Activated CD4-positive, alpha-beta T cell treated with anti-CD3 and anti-CD28 coated beads, Interleukin-2, amount 10 ng/mL, durations not matched to agents 7 days and 5 days (primary cell): ENCODE results near the gene TRAPPC12. TPM values are rescaled to one million over a fixed set of nuclear protein-coding genes. Genes with fewer than 3 reads are reported as not detected.
A peak's percentile ranks its signal among the peaks of the same experiment; 100 is the strongest.
"Not testable (repeated sequence)": the region's sequence is repeated elsewhere in the genome, so short reads cannot be mapped to it uniquely, and the experiment has no call there.

Source experiments
- CTCF ChIA-PET: fragments of 350-600 bp; sonication (Branson Sonifier 250); formaldehyde crosslinking; loops from one replicate; lab custom pipeline; 2021; ENCODE audit warnings: antibody characterized with exemption; lab: Charles Lee
- POLR2A ChIA-PET: fragments of 350-600 bp; sonication (Branson Sonifier 250); formaldehyde crosslinking; loops from one replicate; lab custom pipeline; 2021; ENCODE audit warnings: antibody characterized with exemption; lab: Charles Lee
- DNase-seq: peaks from one replicate; pipeline ENCODE4 v3.0.0-alpha.2; 2020
- H3K27ac Mint-ChIP-seq: one replicate; pipeline ENCODE4 v1.8.0; 2021; ENCODE audit warnings: mild to moderate bottlenecking, moderate library complexity, mixed read lengths
- H3K27me3 Mint-ChIP-seq: one replicate; pipeline ENCODE4 v1.8.0; 2021; ENCODE audit warnings: mixed read lengths
- H3K36me3 Mint-ChIP-seq: one replicate; pipeline ENCODE4 v1.8.0; 2021; ENCODE audit warnings: low read depth, mixed read lengths
- H3K4me1 Mint-ChIP-seq: one replicate; pipeline ENCODE4 v1.8.0; 2021; ENCODE audit warnings: mixed read lengths
- H3K4me3 Mint-ChIP-seq: one replicate; pipeline ENCODE4 v1.8.0; 2021; ENCODE audit warnings: mild to moderate bottlenecking, moderate library complexity, mixed read lengths
- H3K9me3 Mint-ChIP-seq: one replicate; pipeline ENCODE4 v1.8.0; 2021; ENCODE audit warnings: mixed read lengths
- total RNA-seq, 2 experiments: library from RNA; stranded (reverse); gene quantifications; one replicate each; pipeline ENCODE4 v1.2.3, GENCODE V29; 2021

The TRAPPC12 gene
- total RNA-seq, 2 experiments from 2014 or later: 84.0 to 88.0 TPM

DNA sequence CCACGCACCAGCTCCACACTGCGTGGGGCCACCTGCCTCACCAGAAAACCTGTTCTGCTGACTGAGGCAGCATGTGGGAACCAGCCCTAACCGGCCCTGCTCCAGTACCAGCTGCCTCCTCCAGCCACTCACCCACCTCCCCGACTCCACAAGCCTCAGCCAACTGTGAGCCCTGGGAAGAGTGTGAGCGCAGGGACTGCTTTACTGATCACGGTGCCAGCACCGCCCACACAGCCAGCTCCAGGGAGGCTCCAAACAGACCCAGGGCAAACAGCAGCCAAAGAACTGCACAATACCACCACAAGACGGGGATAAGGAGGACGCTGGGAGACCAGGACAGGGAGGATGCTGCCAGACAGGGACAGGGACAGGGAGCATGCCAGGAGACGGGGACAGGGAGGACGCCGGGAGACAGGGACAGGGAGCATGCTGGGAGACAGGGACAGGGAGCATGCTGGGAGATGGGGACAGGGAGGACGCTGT lies 30.2 kb upstream of the TRAPPC12 start:
- no peak overlapping the region for H3K4me3 Mint-ChIP-seq
- DNase-seq: no peak
- ChIA-PET CTCF (no interaction called here), POLR2A (no interaction called here)
- no peaks in the 10 kb centered on the region for H3K27me3 Mint-ChIP-seq
- peaks cover 18% of the 10 kb centered on the region for H3K9me3 Mint-ChIP-seq
- H3K36me3 Mint-ChIP-seq: peaks cover 61% of the 10 kb centered on the region
- no peak overlapping the region for H3K27ac Mint-ChIP-seq
- H3K4me1 Mint-ChIP-seq: no peaks in the 10 kb centered on the region

DNA sequence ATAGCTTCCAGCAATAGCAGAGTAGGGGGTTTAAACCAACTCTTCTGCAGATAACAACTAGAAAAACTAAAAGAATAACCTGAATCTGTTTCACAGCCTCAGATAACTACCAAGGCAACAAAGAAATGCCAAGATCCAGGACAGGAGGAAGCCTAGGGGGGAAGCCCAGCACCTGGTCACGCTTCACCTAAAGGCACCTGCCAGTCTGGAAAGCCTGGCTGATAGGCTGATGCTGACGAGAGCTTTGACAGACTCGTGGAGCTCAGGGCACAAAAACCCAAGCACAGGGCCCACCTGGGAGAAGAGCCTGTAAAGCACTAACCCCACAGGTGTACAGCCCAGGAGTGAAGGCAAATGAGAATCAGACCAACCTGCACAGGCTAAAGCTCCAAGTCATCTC lies 24.5 kb upstream of the TRAPPC12 start:
- CTCF ChIA-PET: no interaction called here
- no peak for DNase-seq
- Mint-ChIP-seq H3K36me3 (peaks cover 54% of the 10 kb centered on the region), H3K27ac (no peak overlapping the region), H3K27me3 (no peaks in the 10 kb centered on the region), H3K4me3 (no peak overlapping the region), H3K4me1 (peaks cover 17% of the 10 kb centered on the region), H3K9me3 (peaks cover 18% of the 10 kb centered on the region)
- POLR2A ChIA-PET: no interaction called here

DNA sequence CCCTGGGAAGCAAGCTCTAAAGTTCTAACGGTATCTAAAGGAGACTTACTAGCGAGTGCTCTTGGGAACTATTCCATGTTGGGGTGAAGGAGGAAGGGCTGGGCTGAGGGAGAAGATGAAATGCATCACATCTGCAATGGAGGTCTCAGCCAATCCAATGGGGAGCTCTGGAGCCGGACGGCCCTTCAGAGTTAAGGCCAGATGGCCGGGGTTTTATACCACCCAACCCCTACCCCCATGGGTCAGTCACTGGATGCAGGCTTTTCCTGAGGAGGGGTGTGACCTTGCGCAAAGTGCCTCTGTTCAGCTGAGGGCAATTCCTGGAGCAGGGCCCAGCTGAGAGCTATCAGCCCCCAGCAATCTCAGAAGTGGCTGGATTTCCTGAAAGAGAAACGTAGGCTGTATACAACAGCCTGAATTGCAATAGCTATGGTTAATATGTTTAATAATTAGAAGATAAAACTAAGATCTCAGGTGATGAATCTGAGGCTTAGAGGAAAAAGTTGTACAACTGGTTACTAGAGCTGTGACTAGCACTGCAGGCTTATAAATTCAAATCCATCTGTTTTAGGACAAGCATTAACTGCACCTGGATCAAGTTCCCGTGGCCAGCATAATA lies 23.4 kb upstream of the TRAPPC12 start:
- Mint-ChIP-seq H3K9me3 (peaks cover 10% of the 10 kb centered on the region), H3K27me3 (no peaks in the 10 kb centered on the region), H3K4me3 (no peak overlapping the region), H3K4me1 (peaks cover 17% of the 10 kb centered on the region), H3K36me3 (peaks cover 43% of the 10 kb centered on the region), H3K27ac (no peak overlapping the region)
- CTCF ChIA-PET: interaction anchor here (0.5 kb wide), 1 partner anchor 39 kb away, joined by 4 read pairs; no protein-coding TSS in a partner anchor
- DNase-seq: no peak
- POLR2A ChIA-PET: interaction anchor here (0.6 kb wide), 1 partner anchor 1005 kb away, joined by 3 read pairs; no protein-coding TSS in a partner anchor

DNA sequence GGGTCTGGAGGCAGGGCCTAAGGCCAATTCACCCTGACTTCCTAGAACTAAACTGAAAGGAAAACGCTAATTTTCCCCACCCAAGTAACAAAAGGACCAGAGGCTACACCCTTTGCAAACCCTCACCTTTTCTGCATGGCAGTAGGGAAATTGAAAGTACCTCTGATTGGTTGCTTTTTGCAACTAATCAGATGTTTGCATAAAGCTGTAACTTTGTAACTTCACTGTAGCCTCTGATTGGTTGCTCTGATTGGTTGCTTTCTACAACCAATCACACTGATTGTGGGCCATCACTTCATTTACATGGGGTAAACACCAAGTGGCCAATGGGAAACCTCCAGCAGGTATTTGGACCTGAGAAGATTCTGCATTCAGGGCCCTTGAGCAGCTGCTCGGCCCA lies 22.7 kb upstream of the TRAPPC12 start:
- Mint-ChIP-seq H3K27ac (no peak overlapping the region), H3K4me1 (peaks cover 21% of the 10 kb centered on the region), H3K36me3 (peaks cover 36% of the 10 kb centered on the region), H3K4me3 (no peak overlapping the region), H3K27me3 (no peaks in the 10 kb centered on the region), H3K9me3 (peaks cover 4% of the 10 kb centered on the region)
- no peak for DNase-seq
- POLR2A ChIA-PET: no interaction called here
- CTCF ChIA-PET: no interaction called here

DNA sequence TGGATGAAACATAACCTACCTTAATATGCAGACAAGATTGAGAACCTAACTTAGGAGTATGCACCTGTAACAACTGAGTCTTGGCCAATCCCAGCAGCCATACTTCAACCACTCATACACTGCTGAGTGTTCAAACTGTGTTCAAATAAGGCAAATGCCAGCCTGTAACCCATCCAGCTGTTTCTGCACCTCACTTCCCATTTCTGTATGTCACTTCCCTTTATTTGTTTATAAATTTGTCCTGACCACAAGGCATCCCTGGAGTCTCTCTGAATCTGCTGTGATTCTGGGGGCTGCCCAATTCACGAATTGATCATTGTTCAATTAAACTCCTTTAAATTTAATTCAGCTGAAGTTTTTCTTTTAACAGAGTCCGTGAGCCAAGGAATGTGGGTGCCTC lies 22.0 kb upstream of the TRAPPC12 start:
- H3K27ac Mint-ChIP-seq: peak overlapping the region; percentile 4
- CTCF ChIA-PET, H3K4me3 Mint-ChIP-seq, POLR2A ChIA-PET, H3K27me3 Mint-ChIP-seq, H3K9me3 Mint-ChIP-seq, DNase-seq: not testable (repeated sequence)
- peaks cover 25% of the 10 kb centered on the region for H3K4me1 Mint-ChIP-seq
- H3K36me3 Mint-ChIP-seq: peaks cover 32% of the 10 kb centered on the region

DNA sequence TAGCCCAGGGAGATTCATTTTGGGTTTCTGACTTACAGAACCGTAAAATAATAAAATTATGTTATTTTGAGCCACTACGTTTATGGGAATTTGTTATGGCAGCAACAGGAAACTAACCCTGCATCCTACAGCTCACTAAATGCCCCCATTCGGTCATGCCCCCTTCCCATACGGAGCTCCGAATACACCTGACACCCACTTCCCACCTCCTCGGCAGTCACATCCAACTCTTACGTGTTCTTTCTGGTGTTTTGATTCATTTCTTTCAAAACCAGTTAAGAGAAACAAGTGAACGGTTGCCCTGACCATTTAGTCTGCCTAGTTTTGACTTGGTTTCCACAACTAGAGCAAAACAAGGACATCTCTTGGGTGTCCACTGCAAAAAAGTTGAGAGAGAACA lies 21.6 kb upstream of the TRAPPC12 start:
- H3K9me3 Mint-ChIP-seq: no peaks in the 10 kb centered on the region
- peaks cover 27% of the 10 kb centered on the region for H3K36me3 Mint-ChIP-seq
- no peak overlapping the region for H3K4me3 Mint-ChIP-seq
- peaks cover 30% of the 10 kb centered on the region for H3K4me1 Mint-ChIP-seq
- no peak overlapping the region for H3K27ac Mint-ChIP-seq
- CTCF ChIA-PET: no interaction called here
- no peak for DNase-seq
- H3K27me3 Mint-ChIP-seq: no peaks in the 10 kb centered on the region
- POLR2A ChIA-PET: no interaction called here

DNA sequence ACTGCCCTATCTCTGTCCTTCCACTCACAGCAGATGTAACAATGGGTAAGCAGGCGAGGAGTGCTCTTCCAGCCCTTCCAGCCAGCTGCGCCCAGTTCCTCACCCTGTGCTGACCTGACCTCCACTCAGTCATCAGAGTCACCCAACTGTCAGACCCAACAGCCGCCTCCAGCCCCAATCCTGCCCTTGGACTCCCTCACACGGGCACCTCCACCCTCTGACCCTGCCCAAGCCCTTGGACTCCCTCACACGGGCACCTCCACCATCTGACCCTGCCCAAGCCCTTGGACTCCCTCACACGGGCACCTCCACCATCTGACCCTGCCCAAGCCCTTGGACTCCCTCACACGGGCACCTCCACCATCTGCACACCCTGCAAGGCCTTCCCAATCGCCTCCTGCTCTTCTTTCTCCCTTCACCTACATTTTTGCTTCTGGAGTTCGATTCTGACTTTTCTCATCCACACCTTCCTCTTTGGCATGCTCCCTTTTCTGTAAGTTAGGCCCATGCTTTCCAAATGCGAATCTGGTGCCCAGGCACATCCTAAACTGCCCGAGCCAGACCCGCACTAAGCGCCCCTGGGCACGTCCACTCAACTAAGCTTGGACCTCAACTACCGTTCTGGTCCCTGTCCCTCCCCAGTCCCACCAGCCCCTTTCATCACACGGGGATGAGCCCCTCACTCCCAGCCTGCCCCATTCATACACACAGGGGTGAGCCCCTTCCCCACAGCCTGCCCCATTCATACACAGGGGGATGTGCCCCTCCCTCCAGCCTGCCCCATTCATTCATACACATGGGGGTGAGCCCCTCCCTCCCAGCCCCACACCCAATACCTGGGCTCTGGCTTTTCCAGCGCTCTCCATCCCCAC lies 17.7 kb upstream of the TRAPPC12 start:
- Mint-ChIP-seq H3K9me3 (no peaks in the 10 kb centered on the region), H3K4me1 (peaks cover 34% of the 10 kb centered on the region), H3K4me3 (no peak overlapping the region), H3K27ac (no peak overlapping the region), H3K27me3 (no peaks in the 10 kb centered on the region), H3K36me3 (peaks cover 10% of the 10 kb centered on the region)
- POLR2A ChIA-PET: no interaction called here
- CTCF ChIA-PET: no interaction called here
- DNase-seq: no peak

DNA sequence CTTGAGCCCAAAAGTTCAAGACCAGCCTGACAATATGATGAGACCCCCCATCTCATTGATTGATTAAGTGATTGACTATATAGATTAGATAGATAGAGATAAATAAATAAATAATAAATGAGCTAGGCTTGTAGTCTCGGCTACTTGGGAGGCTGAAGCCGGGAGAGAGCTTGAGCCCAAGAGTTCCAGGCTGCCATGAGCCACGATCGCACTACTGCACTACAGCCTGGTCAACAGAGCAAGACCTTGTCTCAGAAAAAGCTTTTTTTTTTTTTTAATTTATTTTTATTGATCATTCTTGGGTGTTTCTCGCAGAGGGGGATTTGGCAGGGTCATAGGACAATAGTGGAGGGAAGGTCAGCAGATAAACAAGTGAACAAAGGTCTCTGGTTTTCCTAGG lies 14.3 kb upstream of the TRAPPC12 start:
- Mint-ChIP-seq H3K4me1 (peaks cover 27% of the 10 kb centered on the region), H3K9me3 (peaks cover 4% of the 10 kb centered on the region), H3K27ac (no peak overlapping the region), H3K4me3 (no peak overlapping the region), H3K27me3 (no peaks in the 10 kb centered on the region), H3K36me3 (peaks cover 13% of the 10 kb centered on the region)
- ChIA-PET CTCF (no interaction called here), POLR2A (no interaction called here)
- no peak for DNase-seq

DNA sequence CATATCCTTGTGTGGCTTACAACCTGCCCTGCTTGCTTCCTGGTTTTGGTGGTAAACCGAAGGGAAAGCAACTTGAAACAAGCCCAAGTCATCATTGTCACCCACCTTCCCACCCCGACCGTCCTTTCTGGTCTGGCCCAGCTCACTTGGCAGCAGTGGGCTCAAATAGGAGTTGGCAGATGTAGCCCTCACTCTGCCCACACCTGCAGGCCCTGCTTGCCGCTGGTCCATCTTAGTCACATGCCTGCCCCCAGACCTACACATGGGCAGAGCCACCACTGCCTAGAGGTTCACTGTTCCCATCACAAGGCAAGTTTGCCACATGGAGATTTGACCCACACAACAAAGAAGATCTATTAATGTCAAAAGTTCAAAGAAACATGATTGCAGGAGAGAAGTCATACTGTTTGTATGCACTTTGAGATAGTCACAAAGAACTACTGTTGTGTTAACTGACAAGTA lies 11.2 kb upstream of the TRAPPC12 start:
- H3K9me3 Mint-ChIP-seq: peaks cover 4% of the 10 kb centered on the region
- H3K36me3 Mint-ChIP-seq: peaks cover 13% of the 10 kb centered on the region
- H3K4me3 Mint-ChIP-seq: no peak overlapping the region
- H3K4me1 Mint-ChIP-seq: peaks cover 11% of the 10 kb centered on the region
- ChIA-PET CTCF (no interaction called here), POLR2A (no interaction called here)
- no peaks in the 10 kb centered on the region for H3K27me3 Mint-ChIP-seq
- no peak overlapping the region for H3K27ac Mint-ChIP-seq
- DNase-seq: no peak

DNA sequence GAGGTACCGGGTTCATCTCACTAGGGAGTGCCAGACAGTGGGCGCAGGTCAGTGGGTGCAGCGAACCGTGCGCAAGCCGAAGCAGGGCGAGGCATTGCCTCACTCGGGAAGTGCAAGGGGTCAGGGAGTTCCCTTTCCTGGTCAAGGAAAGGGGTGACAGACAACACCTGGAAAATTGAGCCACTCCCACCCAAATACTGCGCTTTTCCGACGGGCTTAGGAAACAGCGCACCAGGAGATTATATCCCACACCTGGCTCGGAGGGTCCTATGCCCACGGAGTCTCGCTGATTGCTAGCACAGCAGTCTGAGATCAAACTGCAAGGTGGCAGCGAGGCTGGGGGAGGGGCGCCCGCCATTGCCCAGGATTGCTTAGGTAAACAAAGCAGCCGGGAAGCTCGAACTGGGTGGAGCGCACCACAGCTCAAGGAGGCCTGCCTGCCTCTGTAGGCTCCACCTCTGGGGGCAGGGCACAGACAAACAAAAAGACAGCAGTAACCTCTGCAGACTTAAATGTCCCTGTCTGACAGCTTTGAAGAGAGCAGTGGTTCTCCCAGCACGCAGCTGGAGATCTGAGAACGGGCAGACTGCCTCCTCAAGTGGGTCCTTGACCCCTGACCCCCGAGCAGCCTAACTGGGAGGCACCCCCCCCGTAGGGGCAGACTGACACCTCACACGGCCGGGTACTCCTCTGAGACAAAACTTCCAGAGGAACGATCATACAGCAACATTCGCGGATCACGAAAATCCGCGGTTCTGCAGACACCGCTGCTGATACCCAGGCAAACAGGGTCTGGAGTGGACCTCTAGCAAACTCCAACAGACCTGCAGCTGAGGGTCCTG lies 9.9 kb upstream of the TRAPPC12 start:
- H3K9me3 Mint-ChIP-seq, H3K27ac Mint-ChIP-seq, CTCF ChIA-PET, POLR2A ChIA-PET, H3K27me3 Mint-ChIP-seq, H3K4me3 Mint-ChIP-seq, DNase-seq: not testable (repeated sequence)
- Mint-ChIP-seq H3K36me3 (peaks cover 13% of the 10 kb centered on the region), H3K4me1 (peaks cover 11% of the 10 kb centered on the region)

DNA sequence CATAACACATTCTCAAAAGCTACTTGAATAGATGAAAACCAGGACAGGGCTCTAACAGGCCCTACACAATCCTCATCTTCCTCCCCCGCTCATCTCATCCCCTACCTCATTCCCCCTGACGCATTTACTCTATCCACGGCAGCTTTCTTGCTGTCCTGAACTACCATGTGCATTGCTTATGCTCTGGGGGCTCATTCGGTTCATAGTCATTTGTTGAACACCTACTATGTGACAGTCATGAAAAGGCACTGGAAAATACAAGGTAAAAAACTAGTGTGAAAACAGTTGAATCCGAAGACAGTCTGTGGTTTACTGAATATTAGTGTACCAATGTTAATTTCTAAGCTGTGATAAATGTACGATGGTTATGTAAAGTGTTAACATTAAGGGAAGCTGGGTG lies 2.7 kb upstream of the TRAPPC12 start:
- peaks cover 44% of the 10 kb centered on the region for H3K4me1 Mint-ChIP-seq
- no peaks in the 10 kb centered on the region for H3K9me3 Mint-ChIP-seq
- no peak for DNase-seq
- H3K27ac Mint-ChIP-seq: peak overlapping the region; percentile 99
- peak overlapping the region; percentile 99 for H3K4me3 Mint-ChIP-seq
- POLR2A ChIA-PET: no interaction called here
- no peaks in the 10 kb centered on the region for H3K27me3 Mint-ChIP-seq
- CTCF ChIA-PET: interaction anchor here (1.1 kb wide), 1 partner anchor 30 kb away, joined by 3 read pairs; no protein-coding TSS in a partner anchor
- peaks cover 17% of the 10 kb centered on the region for H3K36me3 Mint-ChIP-seq

DNA sequence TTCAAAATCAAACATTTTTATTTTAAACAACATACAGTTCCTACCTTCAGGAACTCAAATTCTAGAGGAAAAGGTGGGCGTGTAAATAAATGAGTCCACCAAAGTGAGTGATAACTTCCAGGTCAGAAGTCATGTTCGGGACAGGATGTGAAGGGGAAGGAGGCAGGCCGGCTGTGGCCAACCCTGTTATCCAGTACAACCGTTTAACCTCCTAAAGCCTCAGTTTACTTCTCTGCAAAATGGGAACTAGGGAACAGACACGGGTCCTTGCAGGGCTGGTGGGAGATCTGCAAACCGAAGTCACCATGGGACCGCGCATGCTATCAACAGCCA lies 2.2 kb upstream of the TRAPPC12 start:
- H3K36me3 Mint-ChIP-seq: peaks cover 19% of the 10 kb centered on the region
- no peaks in the 10 kb centered on the region for H3K9me3 Mint-ChIP-seq
- CTCF ChIA-PET: no interaction called here
- H3K4me1 Mint-ChIP-seq: peaks cover 45% of the 10 kb centered on the region
- DNase-seq: peak; percentile 59
- POLR2A ChIA-PET: no interaction called here
- no peaks in the 10 kb centered on the region for H3K27me3 Mint-ChIP-seq
- H3K27ac Mint-ChIP-seq: peak overlapping the region; percentile 99
- H3K4me3 Mint-ChIP-seq: peak overlapping the region; percentile 99
